Lung (tissue), 12 donors: ENCODE data around the gene ZNF768. TPM values are rescaled to one million over a fixed set of nuclear protein-coding genes. Genes with fewer than 3 reads are reported as not detected.

Experiments
- ATAC-seq: fragments of 200-7000 bp; cut with Tn5 transposase; one replicate; pipeline ENCODE4 v1.9.1; 2020; ENCODE audit warnings: moderate number of reproducible peaks; ENCODE audit not compliant: insufficient read depth, low FRiP score
- DNase-seq, 3 donors: peaks; one replicate each; pipeline ENCODE4 v3.0.0-alpha.2; 2013 to 2017
- H3K27ac ChIP-seq, 2 donors: one replicate each; pipeline ENCODE4 v1.5.1; 2013; ENCODE audit warnings: mild to moderate bottlenecking in 2 of 2, moderate library complexity in 2 of 2, control low read depth in 1 of 2, inconsistent platforms in 1 of 2, low read depth in 1 of 2, low read length in 1 of 2
- H3K27me3 ChIP-seq, 3 donors: one replicate each; pipeline ENCODE4 v1.5.1; 2013; ENCODE audit warnings: low read length in 2 of 3; ENCODE audit not compliant: control insufficient read depth in 3 of 3, insufficient read depth in 3 of 3
- H3K36me3 ChIP-seq, 4 donors: one replicate each; pipeline ENCODE4 v1.5.1; 2013; ENCODE audit warnings: low read length in 4 of 4, mild to moderate bottlenecking in 1 of 4, moderate library complexity in 1 of 4; ENCODE audit not compliant: control insufficient read depth in 4 of 4, insufficient read depth in 4 of 4
- H3K4me1 ChIP-seq, 5 donors: one replicate each; pipeline ENCODE4 v1.5.1; 2013; ENCODE audit warnings: low read length in 5 of 5, mild to moderate bottlenecking in 2 of 5, moderate library complexity in 1 of 5; ENCODE audit not compliant: control insufficient read depth in 5 of 5, insufficient read depth in 5 of 5
- H3K4me3 ChIP-seq: one replicate; pipeline ENCODE4 v1.5.1; 2013; ENCODE audit warnings: mild to moderate bottlenecking, control low read depth, moderate library complexity
- H3K9ac ChIP-seq, 2 donors: one replicate each; pipeline ENCODE4 v1.5.1; 2013; ENCODE audit warnings: low read length in 2 of 2, control low read depth in 1 of 2; ENCODE audit not compliant: insufficient read depth in 1 of 2
- H3K9me3 ChIP-seq, 4 donors: one replicate each; pipeline ENCODE4 v1.5.1; 2013; ENCODE audit warnings: low read length in 3 of 4, mild to moderate bottlenecking in 1 of 4, moderate library complexity in 1 of 4; ENCODE audit not compliant: control insufficient read depth in 4 of 4, insufficient read depth in 3 of 4
- CTCF ChIP-seq: IDR thresholded peaks from 2 replicates; pipeline ENCODE4 v1.5.1; 2012; ENCODE audit warnings: mild to moderate bottlenecking; ENCODE audit errors: control extremely low read depth, extremely low read depth
- WGBS, 2 donors: extraction: QIAGEN DNeasy Blood & Tissue Kit; methylation state at CpG; one replicate each; pipeline ENCODE4 v1.1.7; 2013; 5-methylcytosine and 5-hydroxymethylcytosine counted together
- polyA plus RNA-seq, 2 donors: library from polyadenylated mRNA; stranded (reverse); fragments of 200-250 nt; gene quantifications; one replicate each; pipeline ENCODE4 v1.2.1, GENCODE V29; 2013
- total RNA-seq, 2 donors: library from RNA; depleted of rRNA in 1 of 2; stranded (reverse); fragments of >200 nt in 1 of 2; gene quantifications; one replicate each; pipeline ENCODE4 v1.2.1, GENCODE V29; 2014 to 2021
- donor health status: control.
- donor health status: control.
- donor health status: Bipolar disorder and iron deficiency.
- donor health status: healthy.
- donor health status: DM: yes; HTN: yes; CAD: no.

Gene ZNF768
- total and polyA plus RNA-seq, 4 donors, result 17.9 to 45.1 (median 27.0) TPM

- H3K27me3 ChIP-seq, result no peaks in the 10 kb centered on the region
Observed at GRCh38 chr16:30509081-30509765, 17.1 kb downstream of the ZNF768 start.

DNA sequence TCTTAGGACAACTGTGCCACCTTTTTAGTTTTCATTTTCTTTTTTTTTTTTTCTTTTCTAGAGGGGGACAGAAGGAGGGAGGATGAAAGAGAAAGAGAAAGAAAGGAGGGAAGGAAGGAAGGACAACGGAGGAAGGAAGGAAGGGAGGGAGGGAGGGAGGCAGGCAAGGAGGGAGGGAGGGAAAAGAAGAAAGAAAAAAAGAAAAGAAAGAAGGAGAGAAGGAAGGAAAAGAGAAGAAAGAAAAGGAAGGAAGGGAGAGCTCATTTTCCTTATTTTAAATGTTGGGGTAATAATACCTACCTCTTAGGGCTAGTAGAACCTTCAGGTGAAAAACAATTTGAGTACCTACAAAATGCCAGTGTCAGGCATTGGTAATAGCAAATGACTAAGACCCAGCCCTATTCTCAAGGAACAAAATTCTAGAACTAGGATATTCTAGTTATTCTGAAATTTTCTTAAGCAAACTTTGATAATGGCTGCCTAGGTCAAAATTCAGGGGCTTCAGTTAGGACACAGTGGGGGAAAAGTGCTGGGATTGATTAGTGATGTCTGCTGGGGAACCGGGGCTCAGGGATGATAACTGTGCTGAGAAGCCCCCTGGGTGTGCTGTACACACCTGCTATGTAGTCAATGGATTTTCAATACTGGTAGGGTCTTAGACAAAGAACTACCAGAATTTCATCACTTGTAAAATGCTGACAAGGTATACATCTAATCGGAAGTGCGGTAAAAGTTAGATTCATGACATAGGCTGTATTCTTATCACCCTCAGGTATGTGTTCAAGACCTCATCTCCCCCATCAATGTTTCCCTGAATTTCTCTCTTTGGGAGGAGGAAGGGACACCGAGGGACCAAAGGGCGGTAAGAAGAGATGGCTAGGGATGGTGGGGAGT is 22.7 kb downstream of the ZNF768 start:
- Histone ChIP-seq H3K36me3 (peaks cover 0 to 9% (median 0%) of the 10 kb centered on the region in 4 donors), H3K27ac (no peak overlapping the region), H3K4me3 (no peak overlapping the region), H3K9ac (no peak overlapping the region), H3K4me1 (no peaks in the 10 kb centered on the region), H3K27me3 (no peaks in the 10 kb centered on the region), H3K9me3 (no peaks in the 10 kb centered on the region)
- ATAC-seq, result no peak
- no peak for DNase-seq
- no peak for TF ChIP-seq CTCF
- 82 to 89% methylated on average over 6 of the region's 6 CpGs for WGBS, 2 donors

More at GRCh38 chr16:30509081-30509765, 17.1 kb downstream of the ZNF768 start:
- H3K4me3 ChIP-seq, result no peak overlapping the region
- no peak for TF ChIP-seq CTCF
- WGBS, 2 donors, result 68 to 81% methylated on average over 4 of the region's 4 CpGs
- DNase-seq, result no peak
- H3K27ac ChIP-seq, result no peak overlapping the region
- no peaks in the 10 kb centered on the region for H3K9me3 ChIP-seq
- H3K9ac ChIP-seq, result no peak overlapping the region
- H3K4me1 ChIP-seq, result no peaks in the 10 kb centered on the region
- no peak for ATAC-seq
- H3K36me3 ChIP-seq, result peaks cover 0 to 14% (median 0%) of the 10 kb centered on the region in 4 donors

DNA sequence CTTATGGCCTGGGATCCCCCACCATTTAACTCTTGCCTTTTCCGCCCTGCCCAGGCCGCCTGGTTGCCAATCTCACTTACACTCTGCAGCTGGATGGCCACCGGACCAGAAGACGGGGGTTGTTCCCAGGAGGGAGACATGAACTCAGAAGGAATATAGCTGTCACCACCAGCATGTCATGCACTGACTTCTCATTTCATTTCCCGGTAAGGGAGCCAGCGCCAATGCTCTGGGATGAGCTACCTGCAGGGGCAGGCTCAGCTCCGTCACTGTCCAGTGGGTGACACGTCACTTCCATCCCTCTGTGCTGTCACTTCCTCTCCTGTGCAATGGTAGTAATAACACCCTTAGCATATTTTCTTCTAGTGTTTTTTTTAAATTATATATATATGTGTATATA is 27.1 kb downstream of the ZNF768 start:
- H3K27ac ChIP-seq, result no peak overlapping the region
- no peak for ATAC-seq
- 79 to 85% methylated on average over 8 of the region's 8 CpGs for whole genome bisulfite sequencing, 2 donors

More for the DNA sequence above, 27.1 kb downstream of the ZNF768 start:
- no peak overlapping the region for H3K4me3 ChIP-seq
- TF ChIP-seq CTCF, result no peak
- peaks cover 0 to 2% (median 0%) of the 10 kb centered on the region in 4 donors for H3K36me3 ChIP-seq
- no peaks in the 10 kb centered on the region for H3K4me1 ChIP-seq
- H3K9me3 ChIP-seq, result no peaks in the 10 kb centered on the region
- no peak overlapping the region for H3K9ac ChIP-seq
- no peak for DNase-seq
- H3K27me3 ChIP-seq, result no peaks in the 10 kb centered on the region
